HG03469 (cell line): Measurements from ENCODE around the gene MVB12B.
"Not testable (repeated sequence)": the region's sequence is repeated elsewhere in the genome, so short reads cannot be mapped to it uniquely, and the experiment has no call there.

Source experiments
- ATAC-seq: cut with Tn5 transposase; IDR thresholded peaks from one replicate; pipeline ENCODE4 v1.9.1; 2021; ENCODE audit warnings: mild to moderate bottlenecking, moderate library complexity, moderate number of reproducible peaks; ENCODE audit not compliant: unreplicated experiment

The MVB12B gene

GRCh38 chr9:126527109-126527825, 200.6 kb downstream of the MVB12B start:
- no peak for ATAC-seq

GRCh38 chr9:126528111-126528510, 201.5 kb downstream of the MVB12B start:
- no peak for ATAC-seq

GRCh38 chr9:126528915-126529314, 202.3 kb downstream of the MVB12B start:
- ATAC-seq, result no peak

GRCh38 chr9:126531035-126531571, 204.5 kb downstream of the MVB12B start:
- no peak for ATAC-seq

- ATAC-seq, result no peak
Observed at GRCh38 chr9:126531591-126531990, 205.0 kb downstream of the MVB12B start.

- ATAC-seq, result no peak
Observed at GRCh38 chr9:126532019-126532462, 205.4 kb downstream of the MVB12B start.

- no peak for ATAC-seq
Observed at GRCh38 chr9:126532489-126532888, 205.9 kb downstream of the MVB12B start.

- ATAC-seq, result no peak
Observed at GRCh38 chr9:126532951-126533925, 206.6 kb downstream of the MVB12B start.

GRCh38 chr9:126533926-126534310, 207.3 kb downstream of the MVB12B start:
- no peak for ATAC-seq

- no peak for ATAC-seq
Observed at GRCh38 chr9:126534431-126535186, 208.0 kb downstream of the MVB12B start.

GRCh38 chr9:126536131-126536530, 209.5 kb downstream of the MVB12B start:
- ATAC-seq, result no peak

GRCh38 chr9:126536841-126537465, 210.3 kb downstream of the MVB12B start:
- ATAC-seq, result no peak

GRCh38 chr9:126538550-126538949, 211.9 kb downstream of the MVB12B start:
- no peak for ATAC-seq

- ATAC-seq, result not testable (repeated sequence)
Observed at GRCh38 chr9:126540398-126540797, 213.8 kb downstream of the MVB12B start.

- no peak for ATAC-seq
Observed at GRCh38 chr9:126543490-126543889, 216.9 kb downstream of the MVB12B start.

GRCh38 chr9:126545106-126545505, 218.5 kb downstream of the MVB12B start:
- ATAC-seq, result no peak

- ATAC-seq, result no peak
Observed at GRCh38 chr9:126546036-126546435, 219.4 kb downstream of the MVB12B start.

- no peak for ATAC-seq
Observed at GRCh38 chr9:126548312-126548711, 221.7 kb downstream of the MVB12B start.

- no peak for ATAC-seq
Observed at GRCh38 chr9:126549246-126550006, 222.8 kb downstream of the MVB12B start.
